Activated CD4-positive, alpha-beta T cell treated with anti-CD3 and anti-CD28 coated beads, Interleukin-2, amount 10 ng/mL, durations not matched to agents 24 days and 14 days (primary cell): ENCODE results near the gene PACRG. TPM values are rescaled to one million over a fixed set of nuclear protein-coding genes. Genes with fewer than 3 reads are reported as not detected.
"Not testable (repeated sequence)": the region's sequence is repeated elsewhere in the genome, so short reads cannot be mapped to it uniquely, and the experiment has no call there.

Source experiments
- DNase-seq: peaks from one replicate; pipeline ENCODE4 v3.0.0; 2022
- H3K27ac Mint-ChIP-seq: one replicate; pipeline ENCODE4 v1.8.0; 2022; ENCODE audit warnings: mild to moderate bottlenecking, mixed read lengths
- H3K27me3 Mint-ChIP-seq: one replicate; pipeline ENCODE4 v1.8.0; 2022; ENCODE audit warnings: mixed read lengths
- H3K36me3 Mint-ChIP-seq: one replicate; pipeline ENCODE4 v1.8.0; 2022; ENCODE audit warnings: low read depth, mild to moderate bottlenecking, mixed read lengths
- H3K4me1 Mint-ChIP-seq: one replicate; pipeline ENCODE4 v1.8.0; 2021; ENCODE audit warnings: mixed read lengths
- H3K4me3 Mint-ChIP-seq: one replicate; pipeline ENCODE4 v1.8.0; 2022; ENCODE audit warnings: mild to moderate bottlenecking, moderate library complexity, mixed read lengths
- H3K9me3 Mint-ChIP-seq: one replicate; pipeline ENCODE4 v1.8.0; 2021; ENCODE audit warnings: mixed read lengths
- intact Hi-C: fragments of 100-400 bp; cut with micrococcal nuclease; formaldehyde crosslinking; loops from one replicate; pipeline ENCODE4 v1.15.1; 2023
- total RNA-seq: library from RNA; stranded (reverse); gene quantifications from 2 replicates; pipeline ENCODE4 v1.2.3, GENCODE V29; 2022

PACRG gene
- total RNA-seq, 1 donor from 2014 or later: not detected

DNA sequence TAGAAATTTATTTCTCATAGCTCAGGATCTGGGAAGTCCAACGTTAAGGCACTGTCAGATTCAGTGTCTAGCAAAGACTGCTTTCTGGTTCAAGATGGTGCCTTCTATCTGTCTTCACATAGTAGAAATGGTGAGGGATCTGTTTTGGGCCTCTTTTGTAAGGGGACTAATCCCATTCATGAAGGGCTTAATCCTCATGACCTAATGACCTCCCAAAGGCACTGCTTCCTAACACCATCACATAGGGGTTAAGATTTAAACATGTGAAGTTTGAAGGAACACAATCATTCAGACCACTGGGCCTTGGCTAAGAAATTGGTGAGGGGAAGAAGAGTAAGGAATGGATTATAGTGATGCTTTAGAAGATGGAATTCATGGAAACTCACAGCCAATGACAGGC is 237.6 kb downstream of the PACRG start:
- Mint-ChIP-seq H3K27ac (no peak overlapping the region), H3K9me3 (peaks cover 14% of the 10 kb centered on the region), H3K27me3 (no peaks in the 10 kb centered on the region), H3K4me3 (no peak overlapping the region), H3K36me3 (no peaks in the 10 kb centered on the region), H3K4me1 (no peaks in the 10 kb centered on the region)
- DNase-seq: no peak
- intact Hi-C loops: no loop called here

DNA sequence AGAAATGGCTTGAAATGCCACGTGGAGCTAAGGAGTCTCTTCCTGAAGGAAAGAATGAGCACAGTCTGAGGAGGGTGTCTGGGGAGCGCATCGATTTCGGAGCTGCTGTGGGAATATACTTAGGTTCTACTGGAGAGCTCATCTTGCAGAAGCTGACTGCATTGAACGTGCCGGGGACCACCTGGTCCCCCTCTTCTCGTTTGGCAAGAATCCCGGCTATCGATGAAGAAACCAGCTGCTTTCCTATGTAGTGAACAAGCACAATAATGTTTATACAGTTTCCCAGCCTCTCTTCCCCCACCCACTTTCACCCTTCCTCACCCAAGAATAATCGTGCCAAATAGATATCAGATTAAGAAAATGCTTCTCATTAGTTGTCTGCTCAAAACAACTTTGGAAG is 242.5 kb downstream of the PACRG start:
- Mint-ChIP-seq H3K4me1 (no peaks in the 10 kb centered on the region), H3K36me3 (no peaks in the 10 kb centered on the region), H3K4me3 (no peak overlapping the region), H3K27ac (no peak overlapping the region), H3K9me3 (peaks cover 25% of the 10 kb centered on the region), H3K27me3 (no peaks in the 10 kb centered on the region)
- no peak for DNase-seq
- intact Hi-C loops: no loop called here

DNA sequence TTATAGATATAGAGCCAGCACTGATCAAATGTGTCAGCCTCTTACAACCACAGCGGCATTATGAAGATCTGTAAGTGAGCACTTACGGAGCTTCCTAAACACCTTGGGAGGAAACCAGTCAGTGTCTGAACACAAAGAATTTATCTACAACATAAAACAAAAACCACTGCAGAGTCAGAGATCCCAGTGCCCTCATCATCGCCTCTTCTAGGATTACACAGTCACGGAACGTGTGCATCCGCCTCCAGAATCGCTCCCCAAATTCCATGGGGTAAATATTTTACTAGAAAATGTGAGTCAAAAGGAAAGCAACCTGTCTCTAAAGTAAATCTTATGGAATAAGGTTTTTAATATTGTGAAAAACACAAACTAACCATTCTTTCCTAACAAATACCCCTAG is 243.6 kb downstream of the PACRG start:
- Mint-ChIP-seq H3K27ac (no peak overlapping the region), H3K27me3 (no peaks in the 10 kb centered on the region), H3K36me3 (no peaks in the 10 kb centered on the region), H3K4me3 (no peak overlapping the region), H3K4me1 (no peaks in the 10 kb centered on the region), H3K9me3 (peaks cover 19% of the 10 kb centered on the region)
- no peak for DNase-seq
- intact Hi-C loops: no loop called here

DNA sequence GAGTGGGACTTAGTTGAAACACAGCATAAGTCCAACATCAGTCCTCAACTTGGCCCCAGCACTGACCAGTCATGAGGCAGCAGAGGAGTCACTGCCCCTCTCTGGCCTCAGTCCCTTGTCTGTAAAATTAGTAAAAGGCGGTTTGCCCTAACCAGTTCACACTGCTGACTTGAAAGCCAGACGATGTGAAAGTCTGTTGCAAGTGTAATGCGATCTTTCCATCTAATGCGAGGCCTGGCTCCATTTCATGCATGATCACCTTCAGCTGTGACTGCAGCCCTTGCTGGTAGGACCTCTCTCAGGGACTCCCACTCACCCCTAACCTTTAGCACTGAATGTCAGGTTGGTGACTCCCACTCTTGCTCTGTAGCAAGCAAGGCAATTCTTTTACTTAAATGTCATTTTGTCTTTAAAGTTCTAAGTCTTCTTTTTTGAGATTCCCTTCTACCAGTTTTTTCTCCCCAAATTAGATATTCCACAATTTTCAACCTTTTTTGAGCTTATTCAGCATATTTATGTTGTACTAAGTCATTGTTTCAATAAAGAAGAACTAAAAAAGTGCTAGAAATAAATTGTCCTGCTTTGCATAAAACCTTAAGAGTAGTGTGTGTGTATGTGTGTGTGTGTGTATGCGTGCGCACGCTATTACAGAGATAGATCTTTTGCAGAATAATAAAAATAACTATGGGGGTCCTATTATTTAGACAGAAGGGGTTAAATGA is 245.5 kb downstream of the PACRG start:
- no peak overlapping the region for H3K27ac Mint-ChIP-seq
- no peak for DNase-seq
- intact Hi-C loops: no loop called here
- peaks cover 19% of the 10 kb centered on the region for H3K9me3 Mint-ChIP-seq
- no peaks in the 10 kb centered on the region for H3K4me1 Mint-ChIP-seq
- H3K4me3 Mint-ChIP-seq: no peak overlapping the region
- no peaks in the 10 kb centered on the region for H3K27me3 Mint-ChIP-seq
- no peaks in the 10 kb centered on the region for H3K36me3 Mint-ChIP-seq

DNA sequence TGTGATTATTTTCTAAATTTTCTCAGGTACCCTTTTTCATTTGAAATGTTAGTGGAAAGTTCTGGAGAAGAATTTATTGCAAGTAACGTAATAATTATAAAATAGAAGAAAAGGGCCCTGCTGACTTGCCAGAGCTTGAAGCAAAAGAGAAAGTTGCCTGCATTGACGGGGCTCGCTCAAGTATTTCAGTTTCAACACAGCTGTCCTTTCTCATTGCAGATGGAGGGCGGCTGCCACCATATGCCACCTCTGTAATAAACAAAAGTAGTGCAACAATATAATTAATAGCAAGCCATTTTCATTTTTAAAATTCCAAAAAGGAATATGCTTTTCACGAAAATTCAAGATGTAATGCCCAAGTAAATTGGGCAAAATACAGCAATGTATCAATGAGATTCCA is 246.2 kb downstream of the PACRG start:
- H3K27ac Mint-ChIP-seq: no peak overlapping the region
- intact Hi-C loops: no loop called here
- no peaks in the 10 kb centered on the region for H3K27me3 Mint-ChIP-seq
- H3K9me3 Mint-ChIP-seq: peaks cover 19% of the 10 kb centered on the region
- H3K4me3 Mint-ChIP-seq: no peak overlapping the region
- H3K4me1 Mint-ChIP-seq: no peaks in the 10 kb centered on the region
- H3K36me3 Mint-ChIP-seq: no peaks in the 10 kb centered on the region
- DNase-seq: no peak

DNA sequence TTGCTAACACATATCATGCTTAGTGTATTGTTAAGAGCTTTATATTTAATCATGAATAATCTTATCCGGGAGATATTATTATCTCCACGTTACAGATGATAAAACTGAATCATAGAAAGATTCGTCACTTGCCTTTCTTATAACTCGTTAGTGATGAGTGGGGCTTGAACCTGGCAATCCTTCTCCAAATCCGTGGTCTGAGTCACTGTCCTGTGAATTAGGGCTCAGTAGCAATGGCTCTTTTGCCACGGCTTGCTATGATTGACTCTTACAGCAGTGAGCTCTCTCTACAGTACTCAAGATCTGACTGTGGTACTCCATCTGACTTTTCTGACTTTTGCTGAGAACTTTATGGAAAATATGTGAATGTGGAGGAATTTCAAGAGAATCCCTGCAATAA is 246.9 kb downstream of the PACRG start:
- intact Hi-C loops: no loop called here
- H3K27ac Mint-ChIP-seq: no peak overlapping the region
- DNase-seq: no peak
- H3K9me3 Mint-ChIP-seq: peaks cover 12% of the 10 kb centered on the region
- no peak overlapping the region for H3K4me3 Mint-ChIP-seq
- no peaks in the 10 kb centered on the region for H3K36me3 Mint-ChIP-seq
- no peaks in the 10 kb centered on the region for H3K4me1 Mint-ChIP-seq
- no peaks in the 10 kb centered on the region for H3K27me3 Mint-ChIP-seq

DNA sequence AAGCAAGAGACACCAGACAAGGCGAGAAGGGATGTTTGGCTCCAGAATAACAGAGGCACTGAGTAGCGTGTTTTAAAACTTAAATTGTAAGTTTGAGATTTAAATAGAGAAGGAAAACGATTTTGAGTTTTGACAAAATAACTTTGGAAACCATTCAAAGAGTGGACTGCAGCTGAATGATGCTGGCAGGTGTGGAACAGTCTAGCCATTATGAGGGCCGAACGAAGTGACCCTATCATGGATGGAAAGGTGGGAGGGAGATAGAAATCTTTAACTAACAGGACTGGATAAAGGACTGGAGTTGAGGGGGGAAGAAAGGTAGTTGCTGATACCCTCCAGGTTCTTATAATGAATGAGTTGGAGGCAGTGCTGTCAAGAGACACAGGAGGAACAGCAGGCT is 248.4 kb downstream of the PACRG start:
- no peaks in the 10 kb centered on the region for H3K27me3 Mint-ChIP-seq

DNA sequence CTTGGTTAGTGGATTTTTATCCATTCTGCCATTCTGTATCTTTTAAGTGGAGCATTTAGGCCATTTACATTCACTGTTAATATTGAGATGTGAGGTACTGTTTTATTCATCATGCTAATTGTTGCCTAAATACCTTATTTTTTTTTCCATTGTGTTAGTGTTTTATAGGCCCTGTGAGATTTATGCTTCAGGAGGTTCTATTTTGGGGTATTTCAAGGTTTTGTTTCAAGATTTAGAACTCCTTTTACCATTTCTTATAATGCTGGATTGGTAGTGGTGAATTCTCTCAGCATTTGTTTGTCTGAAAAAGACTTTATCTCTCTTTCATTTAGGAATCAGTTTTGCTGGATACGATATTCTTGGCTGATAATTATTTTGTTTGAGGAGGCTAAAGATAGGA is 255.5 kb downstream of the PACRG start:
- not testable (repeated sequence) for H3K4me3 Mint-ChIP-seq

More for the DNA sequence above, 248.4 kb downstream of the PACRG start:
- Mint-ChIP-seq H3K4me1 (no peaks in the 10 kb centered on the region), H3K9me3 (peaks cover 7% of the 10 kb centered on the region), H3K27ac (no peak overlapping the region), H3K4me3 (no peak overlapping the region), H3K36me3 (no peaks in the 10 kb centered on the region)
- intact Hi-C loops: no loop called here
- DNase-seq: no peak

DNA sequence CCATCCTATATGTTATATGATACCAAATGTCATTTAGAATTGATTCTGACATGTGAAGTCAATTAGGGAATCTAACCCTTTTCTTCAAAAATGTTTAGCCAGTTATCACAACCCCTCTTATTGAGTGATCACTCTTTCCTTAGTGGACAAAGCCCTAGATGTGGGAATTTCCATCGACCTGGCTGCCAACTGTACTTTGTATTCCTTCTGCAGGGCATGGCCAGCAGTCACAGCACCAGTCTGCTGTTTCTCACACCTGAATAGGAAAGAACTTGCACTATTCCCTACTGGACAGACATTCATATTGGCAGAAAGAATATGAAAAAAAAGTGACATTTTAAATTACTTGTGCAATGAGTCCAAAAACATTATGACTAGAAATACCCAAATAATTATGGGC is 271.0 kb downstream of the PACRG start:
- no peaks in the 10 kb centered on the region for H3K36me3 Mint-ChIP-seq
- DNase-seq: no peak
- no peaks in the 10 kb centered on the region for H3K27me3 Mint-ChIP-seq
- H3K4me1 Mint-ChIP-seq: peaks cover 4% of the 10 kb centered on the region
- no peak overlapping the region for H3K4me3 Mint-ChIP-seq
- H3K9me3 Mint-ChIP-seq: peaks cover 4% of the 10 kb centered on the region
- H3K27ac Mint-ChIP-seq: no peak overlapping the region
- intact Hi-C loops: no loop called here

More for the DNA sequence above, 255.5 kb downstream of the PACRG start:
- H3K4me1 Mint-ChIP-seq, H3K27me3 Mint-ChIP-seq, H3K27ac Mint-ChIP-seq, intact Hi-C loops, H3K36me3 Mint-ChIP-seq, DNase-seq, H3K9me3 Mint-ChIP-seq: not testable (repeated sequence)

DNA sequence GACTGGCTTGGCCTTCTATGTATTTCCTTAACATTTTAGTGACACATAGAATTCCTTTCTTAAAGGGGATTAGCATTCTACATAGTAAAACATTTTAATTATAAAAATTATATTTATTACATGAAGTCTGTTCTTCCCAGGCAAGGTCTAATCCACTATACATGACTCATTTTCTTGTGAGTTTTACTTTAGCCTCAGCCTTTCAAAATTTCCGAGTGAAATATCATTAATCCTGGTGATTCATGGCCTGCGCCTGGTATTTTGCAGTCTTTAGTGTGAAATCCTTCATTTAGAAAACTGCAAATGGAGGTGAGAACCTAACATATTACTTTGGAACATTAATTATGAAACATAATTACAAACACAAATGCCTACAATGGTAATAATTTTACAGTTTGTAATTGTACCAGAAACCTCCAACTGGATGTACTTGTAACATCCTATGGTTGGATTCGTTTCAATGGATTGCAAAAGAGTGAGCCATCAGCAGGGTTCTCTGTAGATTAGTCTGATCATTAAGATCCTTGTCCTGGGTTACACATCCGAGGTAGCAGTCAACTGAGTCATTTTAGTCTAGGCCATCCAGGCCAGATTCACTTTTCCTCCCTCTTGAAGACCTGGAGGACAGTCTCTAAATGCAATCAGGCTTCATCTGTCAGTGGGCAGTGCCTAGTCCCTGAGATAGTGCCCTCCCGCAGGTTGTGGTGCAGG is 272.0 kb downstream of the PACRG start:
- H3K36me3 Mint-ChIP-seq: no peaks in the 10 kb centered on the region
- no peak overlapping the region for H3K27ac Mint-ChIP-seq
- H3K9me3 Mint-ChIP-seq: peaks cover 4% of the 10 kb centered on the region
- intact Hi-C loops: no loop called here
- peaks cover 4% of the 10 kb centered on the region for H3K4me1 Mint-ChIP-seq
- DNase-seq: no peak
- H3K4me3 Mint-ChIP-seq: no peak overlapping the region
- H3K27me3 Mint-ChIP-seq: no peaks in the 10 kb centered on the region

DNA sequence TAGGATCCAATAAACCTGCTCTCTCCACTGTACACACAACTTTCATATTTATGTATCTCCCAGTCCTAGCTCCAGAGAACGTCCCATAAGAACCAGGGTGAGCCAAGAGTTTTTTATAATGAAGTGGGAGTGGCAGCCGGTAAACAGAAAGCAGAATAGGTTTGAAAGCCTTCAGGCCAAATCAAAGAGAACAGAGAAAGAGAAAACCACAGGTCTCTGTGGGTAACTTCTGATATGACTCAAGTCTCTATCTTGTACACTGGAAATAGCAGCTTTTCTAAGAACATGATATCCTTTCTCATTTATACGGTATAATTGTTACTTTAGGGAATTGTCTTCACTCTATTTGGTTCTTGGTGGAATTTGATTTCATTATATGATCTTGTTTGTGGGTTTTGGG is 273.6 kb downstream of the PACRG start:
- Mint-ChIP-seq H3K4me3 (no peak overlapping the region), H3K27ac (no peak overlapping the region), H3K4me1 (peaks cover 4% of the 10 kb centered on the region), H3K27me3 (no peaks in the 10 kb centered on the region), H3K36me3 (no peaks in the 10 kb centered on the region), H3K9me3 (no peaks in the 10 kb centered on the region)
- no peak for DNase-seq
- intact Hi-C loops: no loop called here

DNA sequence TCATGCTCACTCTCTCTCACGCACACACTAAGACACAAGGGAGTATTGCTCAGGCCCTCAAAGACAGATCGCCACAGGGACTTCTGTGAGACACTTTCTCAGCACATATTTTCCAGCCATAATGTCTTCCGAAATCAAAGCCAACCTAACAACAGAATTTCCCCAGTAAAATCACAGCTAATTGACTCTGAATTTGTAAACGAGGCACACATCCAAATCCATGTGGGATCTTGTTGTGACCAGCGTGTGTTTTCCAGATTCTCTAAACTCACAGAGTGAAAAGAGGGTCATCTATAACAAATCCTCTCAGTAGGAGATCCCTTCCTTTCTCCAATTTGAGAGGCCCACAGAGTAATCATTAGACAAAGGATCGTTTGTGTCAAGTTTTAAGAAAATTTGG is 280.4 kb downstream of the PACRG start:
- Mint-ChIP-seq H3K9me3 (no peaks in the 10 kb centered on the region), H3K27ac (no peak overlapping the region), H3K4me1 (no peaks in the 10 kb centered on the region), H3K36me3 (no peaks in the 10 kb centered on the region), H3K4me3 (no peak overlapping the region), H3K27me3 (no peaks in the 10 kb centered on the region)
- DNase-seq: no peak
- intact Hi-C loops: no loop called here

DNA sequence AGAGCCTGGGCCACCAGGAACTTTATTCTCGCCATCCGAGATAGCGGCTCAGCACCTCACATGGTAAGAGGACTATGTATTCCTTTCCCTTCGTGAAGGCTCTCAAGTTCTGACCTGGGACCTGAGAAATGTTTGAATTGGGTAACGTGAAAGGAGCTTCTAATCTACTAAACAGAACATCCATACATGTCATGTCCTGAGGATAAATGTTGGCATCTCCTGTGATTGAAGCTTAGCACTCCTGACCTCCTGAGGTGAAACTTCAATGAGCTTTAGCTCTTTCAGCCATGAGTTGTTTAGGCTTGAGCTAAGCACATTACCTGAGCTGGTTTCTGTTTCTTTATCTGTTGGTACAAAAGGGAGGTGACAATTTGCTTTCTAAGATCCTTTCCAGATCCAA is 280.9 kb downstream of the PACRG start:
- Mint-ChIP-seq H3K4me3 (no peak overlapping the region), H3K9me3 (no peaks in the 10 kb centered on the region), H3K36me3 (no peaks in the 10 kb centered on the region), H3K27me3 (no peaks in the 10 kb centered on the region), H3K4me1 (no peaks in the 10 kb centered on the region), H3K27ac (no peak overlapping the region)
- intact Hi-C loops: no loop called here
- no peak for DNase-seq

DNA sequence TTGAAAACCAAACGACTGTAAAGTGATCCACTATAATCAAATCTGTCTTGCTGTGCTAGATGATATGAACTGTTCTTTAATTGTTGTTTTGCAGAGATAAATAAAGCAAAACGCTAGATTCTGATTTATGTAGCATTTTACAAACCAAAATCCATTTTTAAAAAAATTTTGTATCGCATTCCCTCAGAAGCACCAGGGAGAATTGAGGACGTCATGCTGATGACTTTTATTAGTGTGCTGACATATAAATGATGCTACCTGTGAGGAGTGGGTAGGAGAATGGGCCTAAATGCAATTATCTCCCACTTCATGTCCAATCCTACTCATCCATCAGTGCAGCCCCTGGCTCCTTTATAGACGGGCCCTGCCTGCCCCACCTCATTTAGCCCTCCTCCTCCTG is 282.4 kb downstream of the PACRG start:
- DNase-seq: no peak
- intact Hi-C loops: no loop called here
- Mint-ChIP-seq H3K36me3 (no peaks in the 10 kb centered on the region), H3K9me3 (no peaks in the 10 kb centered on the region), H3K4me1 (no peaks in the 10 kb centered on the region), H3K27me3 (no peaks in the 10 kb centered on the region), H3K4me3 (no peak overlapping the region), H3K27ac (no peak overlapping the region)

DNA sequence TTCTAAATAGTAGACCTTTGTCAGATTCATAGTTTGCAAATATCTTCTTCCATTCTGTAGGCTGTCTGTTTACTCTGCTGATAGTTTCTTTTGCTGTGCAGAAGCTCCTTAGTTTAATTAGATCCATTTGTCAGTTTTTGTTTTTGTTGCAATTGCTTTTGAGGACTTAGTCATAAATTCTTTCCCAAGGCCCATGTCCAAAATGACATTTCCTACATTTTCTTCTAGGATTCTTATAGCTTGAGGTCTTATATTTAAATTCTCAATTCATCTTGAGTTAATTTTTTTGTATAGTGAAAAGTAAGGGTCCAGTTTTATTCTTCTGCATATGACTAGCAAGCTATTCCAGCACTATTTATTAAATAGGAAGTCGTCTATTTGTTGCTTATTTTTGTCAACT is 287.0 kb downstream of the PACRG start:
- Mint-ChIP-seq H3K4me3 (no peak overlapping the region), H3K36me3 (no peaks in the 10 kb centered on the region), H3K27me3 (no peaks in the 10 kb centered on the region), H3K27ac (no peak overlapping the region), H3K4me1 (no peaks in the 10 kb centered on the region), H3K9me3 (no peaks in the 10 kb centered on the region)
- intact Hi-C loops: no loop called here
- DNase-seq: no peak
